Measurements from ENCODE around the gene UCHL5.

The UCHL5 gene

GRCh38 chr1:192969091-192969490, 90.1 kb downstream of the UCHL5 start:
- in situ Hi-C loops (cut with MboI; ENCODE audit: low sequenced_read_pairs), result no loop called here

GRCh38 chr1:192968323-192968722, 90.8 kb downstream of the UCHL5 start:
- in situ Hi-C loops (cut with MboI; ENCODE audit: low sequenced_read_pairs), result no loop called here

- in situ Hi-C loops (cut with MboI; ENCODE audit: low sequenced_read_pairs), result no loop called here
Observed at GRCh38 chr1:192967901-192968300, 91.3 kb downstream of the UCHL5 start.

GRCh38 chr1:192967211-192967877, 91.8 kb downstream of the UCHL5 start:
- in situ Hi-C loops (cut with MboI; ENCODE audit: low sequenced_read_pairs), result no loop called here

- in situ Hi-C loops (cut with MboI; ENCODE audit: low sequenced_read_pairs), result no loop called here
Observed at GRCh38 chr1:192966073-192966472, 93.1 kb downstream of the UCHL5 start.

GRCh38 chr1:192962901-192963300, 96.3 kb downstream of the UCHL5 start:
- in situ Hi-C loops (cut with MboI; ENCODE audit: low sequenced_read_pairs), result no loop called here

Measured in HL-60/S4 (cell line).